ENCODE measurements around the gene IGSF21. TPM values are rescaled to one million over a fixed set of nuclear protein-coding genes. Genes with fewer than 3 reads are reported as not detected.

IGSF21 gene
- total RNA-seq, 1 experiment from 2014 or later, result not detected

DNA sequence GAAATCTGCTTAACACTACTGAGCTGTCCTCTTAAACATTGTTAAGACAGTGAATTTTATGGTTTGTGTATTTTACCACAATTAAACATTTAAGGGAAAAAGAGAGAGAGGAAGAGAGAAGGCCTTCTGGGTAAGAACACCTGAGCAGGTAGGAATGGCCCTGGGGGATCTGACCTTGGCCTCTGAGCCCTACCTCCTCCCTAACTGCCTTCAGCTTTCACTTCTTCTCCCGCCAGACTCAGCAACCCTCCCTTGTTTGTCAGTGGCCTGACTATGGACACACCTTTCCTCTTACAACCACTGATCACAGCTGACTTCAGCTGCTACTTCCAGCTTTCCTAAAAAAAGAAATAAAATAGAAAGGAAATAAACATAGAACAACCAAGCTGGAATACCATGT lies 13.5 kb upstream of the IGSF21 start:
- DNase-seq (ENCODE audit: low read depth), result no peak

DNA sequence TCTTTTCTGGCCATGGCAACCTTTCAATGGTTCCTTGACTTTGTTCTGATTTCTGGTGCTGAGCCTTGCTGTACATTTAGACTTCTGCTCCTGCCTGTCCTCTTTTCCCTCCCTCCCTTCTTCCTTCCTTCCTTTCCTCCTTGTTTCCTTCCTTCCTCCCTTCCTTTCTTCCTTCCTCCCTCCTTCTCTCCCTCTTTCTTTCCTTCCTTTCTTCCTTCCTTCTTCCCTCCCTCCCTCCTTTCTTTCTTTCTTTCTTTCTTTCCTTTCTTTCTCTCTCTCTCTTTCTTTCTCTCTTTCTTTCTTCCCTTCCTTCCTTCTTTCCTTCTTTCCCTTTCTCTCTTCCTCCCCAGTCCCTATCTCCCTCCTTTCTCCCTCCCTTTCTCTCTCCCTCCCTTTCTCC lies 10.4 kb upstream of the IGSF21 start:
- no peak for DNase-seq (ENCODE audit: low read depth)

- no peak for DNase-seq (ENCODE audit: low read depth)
Measured at GRCh38 chr1:18099026-18099425, 8.6 kb upstream of the IGSF21 start.

DNA sequence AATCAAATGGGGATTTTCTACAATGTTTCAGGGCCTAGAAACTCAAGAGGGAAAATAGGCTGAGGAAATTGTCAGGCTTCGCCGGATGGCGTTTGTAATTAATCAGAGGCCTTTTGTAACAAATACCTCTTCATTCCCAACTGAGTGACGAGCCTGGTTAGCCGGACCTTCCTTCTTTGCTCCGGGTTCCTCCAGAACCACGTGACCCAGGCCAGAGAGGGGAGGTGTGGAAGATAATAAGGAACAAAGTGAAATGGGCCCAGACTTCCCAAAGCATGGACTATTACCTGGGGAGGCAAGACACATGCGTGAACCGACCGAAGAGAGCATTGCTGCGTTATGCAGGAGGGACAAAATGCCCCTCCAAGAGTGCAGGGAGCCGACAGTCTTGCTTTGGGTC lies 7.5 kb upstream of the IGSF21 start:
- no peak for DNase-seq (ENCODE audit: low read depth)

- peak; percentile 24 for DNase-seq (ENCODE audit: low read depth)
Measured at GRCh38 chr1:18100491-18101063, 7.0 kb upstream of the IGSF21 start.

DNA sequence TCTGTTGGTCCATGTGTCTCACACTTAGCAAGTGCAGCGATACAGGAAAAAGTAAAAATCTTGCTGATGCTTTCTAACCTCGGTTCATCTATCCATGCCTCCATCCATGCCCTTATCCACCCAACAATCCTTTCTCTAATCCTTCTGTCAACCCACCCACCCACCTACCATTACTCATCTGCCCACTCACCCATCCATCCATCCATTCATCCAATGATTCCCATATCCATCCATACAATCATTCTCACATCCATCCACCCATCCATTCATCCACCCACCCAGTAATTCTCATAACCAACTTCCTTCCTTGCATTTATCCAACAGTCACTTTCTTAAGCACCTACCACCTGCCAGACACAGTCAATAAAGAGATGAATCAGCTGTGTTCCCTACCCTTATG lies 6.1 kb upstream of the IGSF21 start:
- no peak for DNase-seq (ENCODE audit: low read depth)

DNA sequence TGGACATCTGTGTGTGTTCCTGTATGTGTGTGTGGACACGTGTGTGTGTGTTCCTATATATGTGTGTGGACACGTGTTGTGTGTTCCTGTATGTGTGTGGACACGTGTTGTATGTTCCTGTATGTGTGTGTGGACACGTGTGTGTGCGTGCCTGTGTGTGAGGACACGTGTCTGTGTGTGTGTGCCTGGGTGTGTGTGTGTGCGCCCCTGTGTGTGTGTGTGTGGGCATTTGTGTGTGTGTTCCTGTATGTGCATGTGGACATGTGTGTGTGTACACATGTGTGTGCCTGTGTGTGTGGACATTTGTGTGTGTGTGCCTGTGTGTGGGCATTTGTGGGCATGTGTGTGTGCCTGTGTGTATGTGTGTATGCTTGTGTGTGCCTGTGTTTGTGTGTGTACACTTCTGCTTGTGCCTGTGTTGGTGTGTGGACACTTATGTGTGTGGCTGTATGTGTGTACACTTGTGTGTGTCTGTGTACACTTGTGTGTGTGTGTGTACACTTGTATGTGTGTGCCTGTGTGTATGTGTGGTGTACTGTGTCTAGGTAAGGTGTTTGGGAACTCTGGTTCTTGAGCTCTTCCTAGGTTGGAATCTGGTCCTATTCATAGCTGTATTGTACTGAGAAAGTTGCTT lies 3.7 kb upstream of the IGSF21 start:
- no peak for DNase-seq (ENCODE audit: low read depth)

DNA sequence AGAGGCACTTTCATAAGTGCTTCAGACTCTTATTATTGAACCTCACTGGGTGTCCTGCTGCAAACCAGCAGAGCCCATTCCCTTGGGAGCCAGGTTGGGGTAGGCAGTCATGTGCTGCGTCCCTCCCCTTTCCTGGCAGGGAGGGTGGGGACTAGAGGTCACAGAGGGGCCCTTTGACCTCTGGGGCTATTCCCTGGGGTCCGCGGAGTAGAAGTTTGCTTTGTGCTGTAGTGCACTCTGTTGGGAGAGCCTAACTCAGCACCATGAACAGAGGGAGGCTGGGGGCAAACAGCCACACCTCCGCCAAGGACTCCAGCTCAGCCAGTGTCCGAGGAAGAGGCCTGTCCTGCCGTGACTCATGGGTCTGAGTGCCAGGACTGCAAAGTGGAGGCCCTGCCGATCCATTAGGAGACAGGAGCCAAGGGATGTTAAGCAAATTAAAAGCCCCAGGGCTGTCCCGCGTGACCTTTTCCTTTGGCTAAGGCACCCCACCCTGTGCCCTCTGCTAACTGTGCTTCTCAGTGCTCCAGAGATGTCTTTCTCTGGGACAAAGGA lies 3.0 kb upstream of the IGSF21 start:
- no peak for DNase-seq (ENCODE audit: low read depth)

- no peak for DNase-seq (ENCODE audit: low read depth)
Measured at GRCh38 chr1:18105196-18105595, 2.4 kb upstream of the IGSF21 start.

DNA sequence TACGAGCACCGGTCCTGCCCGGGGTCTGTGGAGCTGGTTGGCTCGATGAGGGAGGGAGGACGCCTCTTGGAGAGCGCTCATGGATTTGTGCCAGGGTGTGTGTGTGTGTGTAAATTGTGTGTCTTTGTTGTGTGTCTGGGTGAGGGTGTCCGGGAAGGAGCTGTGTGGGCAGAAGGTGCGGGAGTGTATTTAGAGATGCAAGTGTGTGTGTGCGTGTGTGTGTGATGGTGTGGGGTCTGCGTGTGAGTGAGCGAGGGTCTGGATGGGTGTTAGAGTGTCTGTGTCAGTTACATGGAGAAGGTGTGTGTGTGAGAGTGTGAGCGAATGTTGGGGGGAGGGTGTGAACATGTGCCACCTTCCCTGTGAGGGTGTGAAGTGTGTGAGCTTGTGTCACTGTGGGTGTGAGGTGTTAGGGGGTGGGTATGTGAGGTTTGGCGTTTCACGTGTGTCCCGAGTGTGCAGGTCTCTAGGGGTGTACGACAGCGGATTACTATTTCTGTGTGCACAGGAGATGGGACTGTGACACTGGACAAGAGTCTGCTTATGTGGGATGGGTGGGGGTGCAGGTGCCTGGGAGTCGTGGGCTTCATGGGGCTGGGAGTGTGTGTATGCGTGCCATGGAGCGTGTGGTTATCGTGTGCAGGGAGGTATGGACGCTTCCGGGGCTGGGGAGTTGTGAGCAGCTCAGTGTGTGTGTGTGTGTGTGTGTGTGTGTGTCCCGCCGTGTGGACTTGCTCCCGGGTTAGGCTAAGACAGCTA lies 880 bp downstream of the IGSF21 start:
- no peak for DNase-seq (ENCODE audit: low read depth)

- no peak for DNase-seq (ENCODE audit: low read depth)
Measured at GRCh38 chr1:18109058-18109755, 1.6 kb downstream of the IGSF21 start.

DNA sequence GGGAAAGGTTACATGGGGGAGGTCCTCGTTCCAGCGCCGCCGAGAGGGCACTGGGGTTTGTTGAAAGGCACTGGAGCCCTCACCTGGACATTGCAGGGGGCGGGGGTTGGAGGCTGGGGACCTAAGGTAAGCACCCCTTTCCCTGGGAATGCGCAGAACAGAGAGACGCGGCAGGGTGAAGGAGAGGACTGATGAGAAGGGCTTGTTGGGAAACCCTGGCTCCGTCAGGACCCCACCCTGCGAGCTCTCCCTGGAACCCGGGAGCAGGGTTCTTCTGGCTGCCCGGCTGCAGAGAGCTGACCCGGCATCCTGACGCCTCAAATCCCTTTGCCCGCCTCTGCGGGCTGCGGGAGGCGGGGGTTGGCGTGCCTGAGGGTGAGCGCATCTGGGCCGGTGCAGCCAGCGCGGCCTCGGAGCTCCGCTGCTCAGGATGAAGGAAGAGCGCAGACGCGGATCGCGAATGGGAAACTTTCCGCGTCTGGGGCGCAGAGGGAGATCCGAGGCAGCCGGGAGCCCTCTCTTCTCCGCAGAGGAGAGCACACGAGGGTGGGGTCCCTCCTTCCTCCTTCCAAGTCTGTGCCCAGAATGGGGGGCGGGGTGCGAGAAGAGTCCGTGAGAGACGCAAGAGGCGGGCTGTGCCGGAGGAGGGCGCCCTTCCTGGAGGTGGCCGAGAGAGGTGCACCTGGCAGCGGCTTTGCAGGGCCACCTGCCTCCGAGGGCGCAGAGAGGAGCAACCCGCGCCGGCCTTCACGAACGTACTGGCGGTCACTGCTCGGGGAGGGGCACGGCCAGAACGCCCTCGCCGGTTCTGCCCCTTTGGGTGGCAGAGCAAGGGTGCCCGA lies 2.4 kb downstream of the IGSF21 start:
- DNase-seq (ENCODE audit: low read depth), result no peak

- DNase-seq (ENCODE audit: low read depth), result no peak
Measured at GRCh38 chr1:18110598-18110939, 3.0 kb downstream of the IGSF21 start.

GRCh38 chr1:18110968-18111367 lies 3.4 kb downstream of the IGSF21 start:
- DNase-seq (ENCODE audit: low read depth), result no peak

DNA sequence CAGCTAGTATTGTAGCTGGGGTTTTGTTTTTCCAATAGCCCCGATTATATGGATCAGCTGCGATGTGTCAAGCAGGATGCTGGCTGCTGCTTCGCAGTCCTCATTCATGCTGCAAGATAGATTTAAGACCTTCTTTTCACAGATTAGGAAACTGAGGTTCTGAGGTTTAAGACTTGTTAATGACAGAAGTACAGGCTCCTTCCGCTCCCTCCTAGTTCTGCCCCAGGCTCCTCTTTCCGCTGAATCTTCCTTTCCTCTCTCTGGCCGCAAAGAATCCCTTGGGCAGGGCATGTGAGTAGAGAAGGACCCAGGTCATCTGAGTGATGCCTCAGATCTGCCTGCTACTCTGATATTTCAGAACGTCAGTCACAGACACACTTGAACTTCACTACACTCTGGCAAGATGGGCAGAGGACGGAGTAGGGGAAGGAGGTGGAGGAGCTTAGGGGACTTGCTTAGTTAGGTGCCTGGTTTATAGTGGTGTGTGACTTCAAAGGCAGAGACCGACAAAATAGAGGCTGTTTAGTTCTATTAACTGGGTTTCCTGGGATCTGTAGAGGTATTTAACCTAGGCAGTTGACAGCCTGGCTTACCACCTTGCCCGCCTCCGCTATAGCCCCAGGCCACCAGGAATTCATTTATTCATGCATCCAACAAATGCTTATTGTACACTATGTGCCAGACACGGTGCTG lies 4.2 kb downstream of the IGSF21 start:
- DNase-seq (ENCODE audit: low read depth), result no peak

GRCh38 chr1:18112611-18113010 lies 5.0 kb downstream of the IGSF21 start:
- no peak for DNase-seq (ENCODE audit: low read depth)

GRCh38 chr1:18114726-18115410 lies 7.3 kb downstream of the IGSF21 start:
- DNase-seq (ENCODE audit: low read depth), result no peak

DNA sequence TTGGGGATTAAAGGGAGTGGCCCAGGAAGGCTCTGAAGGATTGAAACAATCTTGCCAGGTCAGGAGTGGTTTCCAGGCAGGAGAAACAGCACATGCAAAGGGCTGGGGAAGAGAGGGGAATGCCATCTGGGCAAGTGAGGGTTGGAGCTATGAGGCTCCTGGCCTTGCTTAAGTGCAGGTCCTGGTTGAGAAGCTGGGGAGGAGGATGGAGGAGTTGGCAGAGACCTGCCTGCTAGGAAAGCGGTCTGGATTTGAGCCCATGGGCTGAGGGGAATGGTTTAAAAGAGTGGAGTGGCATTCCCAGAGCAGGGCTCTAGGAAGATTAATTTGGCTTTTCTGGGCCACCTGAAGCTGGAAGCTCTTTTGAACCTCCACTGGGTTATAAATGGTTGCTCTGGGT lies 9.2 kb downstream of the IGSF21 start:
- no peak for DNase-seq (ENCODE audit: low read depth)

- no peak for DNase-seq (ENCODE audit: low read depth)
Measured at GRCh38 chr1:18118078-18118477, 10.5 kb downstream of the IGSF21 start.

GRCh38 chr1:18118491-18118890 lies 10.9 kb downstream of the IGSF21 start:
- no peak for DNase-seq (ENCODE audit: low read depth)
